Measurements from ENCODE around the gene PAN3. TPM values are rescaled to one million over a fixed set of nuclear protein-coding genes. Genes with fewer than 3 reads are reported as not detected.
"Not testable (repeated sequence)": the region's sequence is repeated elsewhere in the genome, so short reads cannot be mapped to it uniquely, and the experiment has no call there.

Gene PAN3
- total RNA-seq, 4 donors from 2014 or later, result 18.4 to 42.9 (median 20.2) TPM

DNA sequence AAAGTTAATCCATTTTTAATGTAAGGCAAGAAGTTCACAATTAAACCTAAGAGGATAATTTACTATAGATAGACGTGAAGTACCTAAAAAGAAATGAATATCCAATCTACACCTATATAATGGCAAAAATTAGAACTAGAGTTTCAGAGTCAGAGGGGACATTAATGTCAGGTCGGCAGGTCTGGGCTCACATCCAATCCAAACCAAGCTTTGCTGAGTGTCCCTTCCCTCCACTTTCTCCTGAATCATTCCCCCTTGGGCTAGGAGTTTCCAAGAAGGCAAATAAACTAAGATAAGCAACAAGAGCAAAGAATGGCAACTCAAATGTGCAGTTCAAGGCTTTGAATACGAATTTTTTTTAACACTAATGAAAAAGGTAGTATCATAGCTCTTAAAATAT lies 40.8 kb upstream of the PAN3 start:
- no peak overlapping the region for H3K27ac ChIP-seq
- no peak for DNase-seq
- intact Hi-C loops (cut with DNase I), result no loop called here
- 28 to 32% methylated on average over 3 of the region's 3 CpGs for WGBS, 2 donors
- H3K36me3 ChIP-seq, result no peaks in the 10 kb centered on the region
- peaks cover 5 to 17% (median 10%) of the 10 kb centered on the region in 3 donors for H3K4me1 ChIP-seq
- H3K4me3 ChIP-seq, result no peak overlapping the region
- no peak for TF ChIP-seq POLR2A (IDR thresholded peaks at IDR 0.05)
- no peak for TF ChIP-seq CTCF (IDR thresholded peaks at IDR 0.05)
- H3K9me3 ChIP-seq, result no peaks in the 10 kb centered on the region
- peaks cover 12 to 93% (median 17%) of the 10 kb centered on the region in 4 donors for H3K27me3 ChIP-seq

GRCh38 chr13:28099396-28100149 lies 38.8 kb upstream of the PAN3 start:
- Histone ChIP-seq H3K36me3 (no peaks in the 10 kb centered on the region), H3K4me1 (peaks cover 5 to 17% (median 10%) of the 10 kb centered on the region in 3 donors), H3K27me3 (peaks cover 12 to 99% (median 17%) of the 10 kb centered on the region in 4 donors), H3K9me3 (no peaks in the 10 kb centered on the region), H3K4me3 (peak overlapping the region; percentile 0 to 65 (median 29)), H3K27ac (no peak overlapping the region)
- intact Hi-C loops (cut with DNase I), result no loop called here
- DNase-seq, result no peak
- TF ChIP-seq POLR2A (IDR thresholded peaks at IDR 0.05) (no peak), CTCF (IDR thresholded peaks at IDR 0.05) (no peak)
- WGBS, 2 donors, result 14 to 20% methylated on average over 13 to 34 of the region's 35 CpGs

DNA sequence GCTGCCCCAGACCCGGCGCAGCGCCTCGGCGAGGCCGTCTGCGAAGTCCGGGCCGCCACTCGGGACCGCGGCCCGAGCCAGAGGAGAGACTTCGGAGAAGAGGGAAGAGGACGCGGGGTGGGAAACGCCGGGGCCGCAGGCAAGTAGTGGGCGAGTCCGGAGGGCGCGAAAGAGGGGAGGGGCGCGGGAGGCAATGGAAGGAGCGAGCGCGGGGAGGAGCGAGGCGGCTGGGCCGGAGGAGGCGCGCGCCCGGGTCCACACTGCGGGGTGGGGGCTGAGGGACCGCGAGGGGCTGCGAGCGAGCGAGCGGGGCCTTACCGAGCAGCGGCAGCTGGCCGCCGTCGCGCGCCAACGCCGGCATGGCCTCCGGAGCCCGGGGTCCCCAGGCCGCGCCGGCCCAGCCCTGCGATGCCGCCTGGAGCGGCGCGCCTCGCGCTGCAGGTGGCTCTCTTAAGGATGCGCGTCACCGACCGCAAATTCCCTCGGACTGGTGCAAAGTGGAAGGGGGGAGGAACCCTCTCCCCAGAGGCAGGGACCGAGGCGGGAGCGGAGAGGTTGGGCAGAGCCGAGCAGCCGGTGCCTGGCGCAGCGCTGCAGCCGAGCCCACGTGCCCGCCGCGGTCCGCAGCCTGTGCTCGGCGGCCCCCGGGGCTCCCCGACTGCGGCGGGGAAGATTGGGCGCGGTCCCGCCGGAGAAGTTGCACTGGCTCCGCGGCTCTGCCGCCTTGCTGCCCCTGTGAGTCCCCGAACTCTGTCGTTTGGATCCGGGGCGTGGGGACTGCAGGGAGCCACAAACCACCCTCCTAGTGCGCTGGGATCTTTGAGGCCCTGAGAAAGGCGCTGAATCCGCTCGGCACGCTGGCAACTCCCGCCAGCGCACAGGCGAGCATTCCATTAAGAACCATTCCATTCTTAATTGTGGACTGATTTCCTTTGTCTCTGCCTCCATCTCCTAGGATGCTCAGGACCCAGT lies 37.9 kb upstream of the PAN3 start, which contains the start of gene FLT3:
FLT3 (minus strand) TSS at position 427 of the 972 bp plus-strand sequence; CDS start at position 361, 66 bp downstream.
- Histone ChIP-seq H3K4me1 (peaks cover 5 to 17% (median 10%) of the 10 kb centered on the region in 3 donors), H3K27ac (no peak within 1 kb of the TSS), H3K9me3 (no peaks in the 10 kb centered on the region), H3K36me3 (no peaks in the 10 kb centered on the region), H3K27me3 (peaks cover 12 to 91% (median 17%) of the 10 kb centered on the region in 4 donors), H3K4me3 (peak within 1 kb of the TSS; percentile 0 to 65 (median 29))
- DNase-seq, result no peak
- peak in 1 of 4 donors; percentile 40 for TF ChIP-seq POLR2A (IDR thresholded peaks at IDR 0.05)
- TF ChIP-seq CTCF (IDR thresholded peaks at IDR 0.05), result no peak
- WGBS, 2 donors, result 4 to 42% methylated on average over 6 to 34 of the region's 106 CpGs
- intact Hi-C loops (cut with DNase I), result no loop called here

DNA sequence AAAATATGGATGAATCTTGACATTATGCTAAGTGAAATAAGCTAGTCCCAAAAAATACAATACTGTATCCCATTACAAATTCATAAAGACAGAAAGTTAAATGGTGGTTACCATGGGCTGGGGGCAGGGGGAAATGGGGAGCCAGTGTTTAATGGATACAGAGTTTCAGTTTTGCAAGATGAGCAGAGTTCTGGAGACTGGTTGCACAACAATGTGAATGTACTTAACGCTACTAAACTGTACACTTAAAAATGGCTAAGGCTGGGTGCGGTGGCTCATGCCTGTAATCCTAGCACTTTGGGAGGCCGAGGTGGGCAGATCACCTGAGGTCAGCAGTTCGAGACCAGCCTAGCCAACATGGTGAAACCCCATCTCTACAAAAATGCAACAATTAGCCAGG lies 36.5 kb upstream of the PAN3 start:
- H3K4me3 ChIP-seq; H3K27ac ChIP-seq; H3K9me3 ChIP-seq; DNase-seq; H3K36me3 ChIP-seq; intact Hi-C loops (cut with DNase I): not testable (repeated sequence)
- Histone ChIP-seq H3K4me1 (peaks cover 5 to 17% (median 10%) of the 10 kb centered on the region in 3 donors), H3K27me3 (peaks cover 12 to 77% (median 17%) of the 10 kb centered on the region in 4 donors)
- WGBS, 2 donors, result 65 to 88% methylated on average over 3 to 4 of the region's 4 CpGs

DNA sequence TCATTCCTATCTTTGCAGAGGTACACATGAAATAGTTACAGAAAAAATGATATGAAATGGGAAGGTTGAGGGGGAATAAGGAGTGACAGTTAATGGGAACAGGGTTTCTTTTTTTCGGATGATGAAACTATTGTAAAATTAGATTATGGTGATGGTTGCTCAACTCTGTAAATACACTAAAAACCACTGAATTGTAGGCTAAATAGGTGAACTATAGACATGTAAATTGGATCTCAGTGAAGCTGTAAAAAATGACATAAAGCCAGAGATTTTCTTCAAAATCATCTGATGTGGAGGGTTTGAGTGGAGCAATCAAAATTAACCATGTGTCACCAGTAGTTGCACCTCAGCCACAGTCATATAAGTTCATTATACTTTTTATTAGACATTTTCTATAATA lies 31.4 kb upstream of the PAN3 start:
- H3K27me3 ChIP-seq, result peaks cover 0 to 31% (median 0%) of the 10 kb centered on the region in 4 donors
- no peaks in the 10 kb centered on the region for H3K36me3 ChIP-seq
- intact Hi-C loops (cut with DNase I), result no loop called here
- TF ChIP-seq POLR2A (IDR thresholded peaks at IDR 0.05) (no peak), CTCF (IDR thresholded peaks at IDR 0.05) (no peak)
- no peak for DNase-seq
- no peaks in the 10 kb centered on the region for H3K9me3 ChIP-seq
- no peak overlapping the region for H3K4me3 ChIP-seq
- 50% methylated on average over 1 of the region's 1 CpG for WGBS, 2 donors
- no peaks in the 10 kb centered on the region for H3K4me1 ChIP-seq
- no peak overlapping the region for H3K27ac ChIP-seq
